ENCODE measurements around the gene DPPA4.

GRCh38 chr3:109339714-109340648, 2.6 kb upstream of the DPPA4 start:
- TF ChIP-seq, protein P1, sequence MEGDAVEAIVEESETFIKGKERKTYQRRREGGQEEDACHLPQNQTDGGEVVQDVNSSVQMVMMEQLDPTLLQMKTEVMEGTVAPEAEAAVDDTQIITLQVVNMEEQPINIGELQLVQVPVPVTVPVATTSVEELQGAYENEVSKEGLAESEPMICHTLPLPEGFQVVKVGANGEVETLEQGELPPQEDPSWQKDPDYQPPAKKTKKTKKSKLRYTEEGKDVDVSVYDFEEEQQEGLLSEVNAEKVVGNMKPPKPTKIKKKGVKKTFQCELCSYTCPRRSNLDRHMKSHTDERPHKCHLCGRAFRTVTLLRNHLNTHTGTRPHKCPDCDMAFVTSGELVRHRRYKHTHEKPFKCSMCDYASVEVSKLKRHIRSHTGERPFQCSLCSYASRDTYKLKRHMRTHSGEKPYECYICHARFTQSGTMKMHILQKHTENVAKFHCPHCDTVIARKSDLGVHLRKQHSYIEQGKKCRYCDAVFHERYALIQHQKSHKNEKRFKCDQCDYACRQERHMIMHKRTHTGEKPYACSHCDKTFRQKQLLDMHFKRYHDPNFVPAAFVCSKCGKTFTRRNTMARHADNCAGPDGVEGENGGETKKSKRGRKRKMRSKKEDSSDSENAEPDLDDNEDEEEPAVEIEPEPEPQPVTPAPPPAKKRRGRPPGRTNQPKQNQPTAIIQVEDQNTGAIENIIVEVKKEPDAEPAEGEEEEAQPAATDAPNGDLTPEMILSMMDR (IDR thresholded peaks at IDR 0.05) = no peak
- no peak for TF ChIP-seq POLR2A (IDR thresholded peaks at IDR 0.05)
- TF ChIP-seq POLR2AphosphoS5 (IDR thresholded peaks at IDR 0.05) = no peak
